ENCODE results near the gene SYNPR. TPM values are rescaled to one million over a fixed set of nuclear protein-coding genes. Genes with fewer than 3 reads are reported as not detected.

SYNPR gene
- total RNA-seq, 1 experiment from 2014 or later: 17.6 TPM

DNA sequence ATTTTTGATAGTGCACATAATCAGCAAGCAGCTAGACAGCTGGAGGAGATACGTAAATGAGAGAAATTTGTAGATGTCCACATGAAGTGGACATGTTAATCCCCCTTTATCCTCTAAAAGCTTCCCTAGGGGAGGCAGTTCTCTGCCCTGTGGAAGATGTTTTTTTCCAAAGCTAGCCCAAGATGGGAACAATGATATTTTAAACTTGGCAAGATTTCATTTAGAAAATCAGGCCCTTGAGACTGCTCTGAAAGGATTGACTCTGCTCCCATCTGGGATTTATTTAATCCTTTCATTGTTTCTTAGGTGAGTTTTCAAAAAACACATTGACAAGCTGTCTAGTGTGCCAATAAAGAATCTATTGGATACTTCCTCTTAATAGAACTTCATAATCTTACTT, 92.0 kb downstream of the SYNPR start:
- Histone ChIP-seq H3K27ac (ENCODE audit: low read depth, low read length, poor library complexity, severe bottlenecking) (no peak overlapping the region), H3K4me3 (ENCODE audit: low read depth, low read length, poor library complexity, severe bottlenecking) (no peak overlapping the region), H3K27me3 (replicated peaks; ENCODE audit: insufficient read depth, low read depth, low read length, poor library complexity) (no peaks in the 10 kb centered on the region), H3K4me1 (ENCODE audit: insufficient read depth, low read length, poor library complexity, severe bottlenecking) (peaks cover 12% of the 10 kb centered on the region), H3K36me3 (ENCODE audit: insufficient read depth, low read length, poor library complexity, severe bottlenecking) (no peaks in the 10 kb centered on the region), H3K9me3 (ENCODE audit: low read depth, low read length, poor library complexity, severe bottlenecking) (no peaks in the 10 kb centered on the region)
- intact Hi-C loops (cut with micrococcal nuclease; ENCODE audit: unreplicated experiment): no loop called here
- DNase-seq (ENCODE audit: low spot score): peak; percentile 68
- ChIA-PET CTCF (no interaction called here), POLR2A (ENCODE audit: low non-redundant PET) (no interaction called here)
- TF ChIP-seq EZH2 (IDR thresholded peaks at IDR 0.05; ENCODE audit: borderline replicate concordance, low read depth, low read length, poor library complexity, severe bottlenecking): no peak
- TF ChIP-seq, protein P1, sequence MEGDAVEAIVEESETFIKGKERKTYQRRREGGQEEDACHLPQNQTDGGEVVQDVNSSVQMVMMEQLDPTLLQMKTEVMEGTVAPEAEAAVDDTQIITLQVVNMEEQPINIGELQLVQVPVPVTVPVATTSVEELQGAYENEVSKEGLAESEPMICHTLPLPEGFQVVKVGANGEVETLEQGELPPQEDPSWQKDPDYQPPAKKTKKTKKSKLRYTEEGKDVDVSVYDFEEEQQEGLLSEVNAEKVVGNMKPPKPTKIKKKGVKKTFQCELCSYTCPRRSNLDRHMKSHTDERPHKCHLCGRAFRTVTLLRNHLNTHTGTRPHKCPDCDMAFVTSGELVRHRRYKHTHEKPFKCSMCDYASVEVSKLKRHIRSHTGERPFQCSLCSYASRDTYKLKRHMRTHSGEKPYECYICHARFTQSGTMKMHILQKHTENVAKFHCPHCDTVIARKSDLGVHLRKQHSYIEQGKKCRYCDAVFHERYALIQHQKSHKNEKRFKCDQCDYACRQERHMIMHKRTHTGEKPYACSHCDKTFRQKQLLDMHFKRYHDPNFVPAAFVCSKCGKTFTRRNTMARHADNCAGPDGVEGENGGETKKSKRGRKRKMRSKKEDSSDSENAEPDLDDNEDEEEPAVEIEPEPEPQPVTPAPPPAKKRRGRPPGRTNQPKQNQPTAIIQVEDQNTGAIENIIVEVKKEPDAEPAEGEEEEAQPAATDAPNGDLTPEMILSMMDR (conservative IDR thresholded peaks at IDR 0.05; ENCODE audit: low read depth, low read length): no peak
- no TSS peak for BruUV-seq (replicated peaks)

- ChIA-PET CTCF (no interaction called here), POLR2A (ENCODE audit: low non-redundant PET) (no interaction called here)
- TF ChIP-seq, protein P1 (conservative IDR thresholded peaks at IDR 0.05; ENCODE audit: low read depth, low read length): no peak
- no peak for TF ChIP-seq EZH2 (IDR thresholded peaks at IDR 0.05; ENCODE audit: borderline replicate concordance, low read depth, low read length, poor library complexity, severe bottlenecking)
- BruUV-seq (replicated peaks): no TSS peak
- Histone ChIP-seq H3K27me3 (replicated peaks; ENCODE audit: insufficient read depth, low read depth, low read length, poor library complexity) (no peaks in the 10 kb centered on the region), H3K36me3 (ENCODE audit: insufficient read depth, low read length, poor library complexity, severe bottlenecking) (no peaks in the 10 kb centered on the region), H3K27ac (ENCODE audit: low read depth, low read length, poor library complexity, severe bottlenecking) (no peak overlapping the region), H3K9me3 (ENCODE audit: low read depth, low read length, poor library complexity, severe bottlenecking) (no peaks in the 10 kb centered on the region), H3K4me3 (ENCODE audit: low read depth, low read length, poor library complexity, severe bottlenecking) (no peak overlapping the region), H3K4me1 (ENCODE audit: insufficient read depth, low read length, poor library complexity, severe bottlenecking) (peaks cover 16% of the 10 kb centered on the region)
- no peak for DNase-seq (ENCODE audit: low spot score)
- intact Hi-C loops (cut with micrococcal nuclease; ENCODE audit: unreplicated experiment): no loop called here
These were observed 104.9 kb downstream of the SYNPR start for GRCh38 chr3:63383040-63383439.

DNA sequence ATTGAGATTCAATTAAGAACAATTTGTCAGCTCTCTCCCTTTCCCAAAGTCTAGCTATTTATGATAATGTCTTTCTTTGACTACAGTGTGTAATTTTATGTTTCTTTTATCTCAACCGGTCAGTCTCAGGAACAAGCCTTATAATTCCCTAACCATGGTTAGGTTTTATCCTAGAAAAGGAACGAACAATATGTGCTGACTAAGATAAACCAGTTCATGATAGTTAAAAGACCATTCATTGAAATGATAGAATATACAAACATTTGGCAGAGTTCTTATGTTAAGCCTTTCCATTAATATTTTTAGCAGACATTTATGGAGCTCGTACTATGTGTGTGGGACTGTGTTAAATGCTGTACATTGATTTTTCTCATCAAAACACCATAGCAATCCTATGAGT, 106.3 kb downstream of the SYNPR start:
- H3K27me3 ChIP-seq (replicated peaks; ENCODE audit: insufficient read depth, low read depth, low read length, poor library complexity): no peaks in the 10 kb centered on the region
- no peak overlapping the region for H3K4me3 ChIP-seq (ENCODE audit: low read depth, low read length, poor library complexity, severe bottlenecking)
- BruUV-seq (replicated peaks): no TSS peak
- H3K27ac ChIP-seq (ENCODE audit: low read depth, low read length, poor library complexity, severe bottlenecking): no peak overlapping the region
- POLR2A ChIA-PET (ENCODE audit: low non-redundant PET): no interaction called here
- H3K36me3 ChIP-seq (ENCODE audit: insufficient read depth, low read length, poor library complexity, severe bottlenecking): no peaks in the 10 kb centered on the region
- H3K9me3 ChIP-seq (ENCODE audit: low read depth, low read length, poor library complexity, severe bottlenecking): no peaks in the 10 kb centered on the region
- no peak for DNase-seq (ENCODE audit: low spot score)
- TF ChIP-seq EZH2 (IDR thresholded peaks at IDR 0.05; ENCODE audit: borderline replicate concordance, low read depth, low read length, poor library complexity, severe bottlenecking): no peak
- TF ChIP-seq, protein P1 (conservative IDR thresholded peaks at IDR 0.05; ENCODE audit: low read depth, low read length): no peak
- CTCF ChIA-PET: no interaction called here
- H3K4me1 ChIP-seq (ENCODE audit: insufficient read depth, low read length, poor library complexity, severe bottlenecking): peaks cover 16% of the 10 kb centered on the region
- intact Hi-C loops (cut with micrococcal nuclease; ENCODE audit: unreplicated experiment): no loop called here

All from A673 (cell line).